Keratinocyte (primary cell): Measurements from ENCODE around the gene SQOR. TPM values are rescaled to one million over a fixed set of nuclear protein-coding genes. Genes with fewer than 3 reads are reported as not detected.

Experiments used
- DNase-seq: peaks from one replicate; pipeline ENCODE4 v3.0.0-alpha.2; 2011; ENCODE audit warnings: low read depth, missing footprints, low spot score
- FAIRE-seq: peaks from 2 replicates; lab custom pipeline; 2011; peaks lifted over from hg19 to GRCh38; lab: Jason Lieb, UNC
- H2AFZ ChIP-seq: 2 replicates; pipeline ENCODE4 v1.6.0; 2012; ENCODE audit warnings: low read length, control low read depth, inconsistent platforms; ENCODE audit not compliant: control insufficient read depth
- H3K27ac ChIP-seq: 2 replicates; pipeline ENCODE4 v1.5.1; 2011; ENCODE audit warnings: low read length; ENCODE audit not compliant: control insufficient read depth, insufficient read depth
- H3K27me3 ChIP-seq: 3 replicates; pipeline ENCODE4 v1.6.0; 2011; ENCODE audit warnings: low read length; ENCODE audit not compliant: control insufficient read depth, insufficient read depth; ENCODE audit errors: extremely low read depth
- H3K36me3 ChIP-seq, 2 experiments: 2 replicates in 1 of 2; 3 replicates in 1 of 2; pipeline ENCODE4 v1.5.1; 2011; ENCODE audit warnings: low read length in 2 of 2, mild to moderate bottlenecking in 1 of 2; ENCODE audit not compliant: control insufficient read depth in 2 of 2, insufficient read depth in 2 of 2; ENCODE audit errors: extremely low read depth in 1 of 2
- H3K4me1 ChIP-seq: 3 replicates; pipeline ENCODE4 v1.5.1; 2011; ENCODE audit warnings: low read length; ENCODE audit not compliant: control insufficient read depth, insufficient read depth; ENCODE audit errors: extremely low read depth
- H3K4me2 ChIP-seq: 3 replicates; pipeline ENCODE4 v1.6.0; 2011; ENCODE audit warnings: low read depth, low read length; ENCODE audit not compliant: control insufficient read depth, insufficient read depth; ENCODE audit errors: extremely low read depth
- H3K4me3 ChIP-seq, 3 experiments: fragments of 200-600 bp in 1 of 3; sonication (generic) in 1 of 3; 2 replicates in 2 of 3; 3 replicates in 1 of 3; pipeline ENCODE4 v1.5.1; 2011 to 2016; ENCODE audit warnings: low read length in 3 of 3, mild to moderate bottlenecking in 3 of 3, control low read depth in 2 of 3, inconsistent platforms in 1 of 3, low read depth in 1 of 3, mixed read lengths in 1 of 3, mixed run types in 1 of 3, moderate library complexity in 1 of 3; ENCODE audit not compliant: control insufficient read depth in 2 of 3, insufficient read depth in 2 of 3; ENCODE audit errors: extremely low read depth in 1 of 3
- H3K79me2 ChIP-seq: 2 replicates; pipeline ENCODE4 v1.6.0; 2012; ENCODE audit warnings: low read length; ENCODE audit not compliant: control insufficient read depth, insufficient read depth
- H3K9ac ChIP-seq: 3 replicates; pipeline ENCODE4 v1.6.0; 2011; ENCODE audit warnings: low read length; ENCODE audit not compliant: control insufficient read depth, insufficient read depth; ENCODE audit errors: extremely low read depth
- H3K9me1 ChIP-seq: 3 replicates; pipeline ENCODE4 v1.6.0; 2011; ENCODE audit warnings: low read length; ENCODE audit not compliant: control insufficient read depth, insufficient read depth; ENCODE audit errors: extremely low read depth
- H3K9me3 ChIP-seq: 2 replicates; pipeline ENCODE4 v1.5.1; 2012; ENCODE audit warnings: low read depth, low read length; ENCODE audit not compliant: control insufficient read depth
- H4K20me1 ChIP-seq: 3 replicates; pipeline ENCODE4 v1.6.0; 2011; ENCODE audit warnings: low read length; ENCODE audit not compliant: control insufficient read depth, insufficient read depth; ENCODE audit errors: extremely low read depth
- CTCF ChIP-seq, 3 experiments: IDR thresholded peaks in 1 of 3; conservative IDR thresholded peaks in 1 of 3; optimal IDR thresholded peaks in 1 of 3; 2 replicates in 2 of 3; 3 replicates in 1 of 3; pipeline versions ENCODE3 to v1.5.1; 2011; ENCODE audit warnings: low read length in 3 of 3, mild to moderate bottlenecking in 3 of 3, moderate library complexity in 2 of 3, control low read depth in 1 of 3, inconsistent platforms in 1 of 3; ENCODE audit not compliant: insufficient read depth in 2 of 3; ENCODE audit errors: extremely low read depth in 1 of 3
- EZH2 ChIP-seq: IDR thresholded peaks from one replicate; pipeline ENCODE4 v1.6.1; 2012; ENCODE audit warnings: inconsistent platforms, mild to moderate bottlenecking, low read length, moderate library complexity
- dilution Hi-C: fragments of 300-500 bp; cut with MboI; formaldehyde crosslinking; loops from one replicate; pipeline ENCODE4 v1.7.0; 2020; ENCODE audit warnings: low sequenced_read_pairs; ENCODE audit not compliant: extremely low pct_ligation_motif_present
- polyA plus RNA-seq, 5 experiments: library from polyadenylated mRNA; depleted of rRNA in 3 of 5; stranded (reverse) in 3 of 5; stranded (forward) in 1 of 5; unstranded in 1 of 5; fragments of >200 nt; gene quantifications; 1 replicate in 1 of 5; 2 replicates in 3 of 5; 3 replicates in 1 of 5; pipeline versions ENCODE4 v1.2.1 to v1.2.3, GENCODE V29; 2011 to 2012; ENCODE audit warnings: missing spikeins in 2 of 5, low read depth in 1 of 5, low replicate concordance in 1 of 5

Gene SQOR
- polyA plus RNA-seq, 1 donor (not counting 4 experiments of a cell fraction or from before 2014, with no cell fraction given), result 140 TPM

GRCh38 chr15:45586125-45586524 is 48.7 kb upstream of the SQOR start:
- peak overlapping the region; percentile 99 for H3K27ac ChIP-seq
- FAIRE-seq (no peak), DNase-seq (no peak)
- H3K9ac ChIP-seq, result peak overlapping the region; percentile 100
- peaks cover 21% of the 10 kb centered on the region for H3K79me2 ChIP-seq
- TF ChIP-seq EZH2, result no peak
- no peak for TF ChIP-seq CTCF (optimal IDR thresholded peaks at IDR 0.05 in 1 of 3, IDR thresholded peaks at IDR 0.05 in 1 of 3, conservative IDR thresholded peaks at IDR 0.05 in 1 of 3; ENCODE audit: extremely low read depth in 1 of 3, insufficient read depth in 2 of 3, low read length in 3 of 3)
- dilution Hi-C loops, result no loop called here
- no peaks in the 10 kb centered on the region for H3K27me3 ChIP-seq
- H3K4me3 ChIP-seq, result peak overlapping the region; percentile 64 to 94 (median 68)
- peak overlapping the region; percentile 75 for H3K4me2 ChIP-seq
- H3K36me3 ChIP-seq, result no peaks in the 10 kb centered on the region
- H2AFZ ChIP-seq, result peak overlapping the region; percentile 99
- H3K9me3 ChIP-seq, result no peaks in the 10 kb centered on the region
- H4K20me1 ChIP-seq, result no peaks in the 10 kb centered on the region
- H3K4me1 ChIP-seq, result peaks cover 17% of the 10 kb centered on the region
- H3K9me1 ChIP-seq, result no peaks in the 10 kb centered on the region

- peaks cover 21% of the 10 kb centered on the region for H3K79me2 ChIP-seq
- dilution Hi-C loops, result no loop called here
- H3K4me1 ChIP-seq, result peaks cover 17% of the 10 kb centered on the region
- FAIRE-seq (no peak), DNase-seq (no peak)
- H3K9me1 ChIP-seq, result no peaks in the 10 kb centered on the region
- peak overlapping the region; percentile 75 for H3K4me2 ChIP-seq
- TF ChIP-seq CTCF (optimal IDR thresholded peaks at IDR 0.05 in 1 of 3, IDR thresholded peaks at IDR 0.05 in 1 of 3, conservative IDR thresholded peaks at IDR 0.05 in 1 of 3; ENCODE audit: extremely low read depth in 1 of 3, insufficient read depth in 2 of 3, low read length in 3 of 3) (no peak), EZH2 (no peak)
- no peaks in the 10 kb centered on the region for H4K20me1 ChIP-seq
- peak overlapping the region; percentile 64 to 94 (median 68) for H3K4me3 ChIP-seq
- no peaks in the 10 kb centered on the region for H3K36me3 ChIP-seq
- H2AFZ ChIP-seq, result peak overlapping the region; percentile 99
- peak overlapping the region; percentile 100 for H3K9ac ChIP-seq
- no peaks in the 10 kb centered on the region for H3K27me3 ChIP-seq
- H3K27ac ChIP-seq, result peak overlapping the region; percentile 99
- no peaks in the 10 kb centered on the region for H3K9me3 ChIP-seq
Measured at GRCh38 chr15:45586601-45587094, 48.2 kb upstream of the SQOR start.
